Fibroblast of gingiva (primary cell): ENCODE results near the gene FMN1.

Experiments used
- DNase-seq: peaks from one replicate; pipeline ENCODE4 v3.0.0-alpha.2; 2011; ENCODE audit warnings: low read depth

FMN1 gene, protein sequence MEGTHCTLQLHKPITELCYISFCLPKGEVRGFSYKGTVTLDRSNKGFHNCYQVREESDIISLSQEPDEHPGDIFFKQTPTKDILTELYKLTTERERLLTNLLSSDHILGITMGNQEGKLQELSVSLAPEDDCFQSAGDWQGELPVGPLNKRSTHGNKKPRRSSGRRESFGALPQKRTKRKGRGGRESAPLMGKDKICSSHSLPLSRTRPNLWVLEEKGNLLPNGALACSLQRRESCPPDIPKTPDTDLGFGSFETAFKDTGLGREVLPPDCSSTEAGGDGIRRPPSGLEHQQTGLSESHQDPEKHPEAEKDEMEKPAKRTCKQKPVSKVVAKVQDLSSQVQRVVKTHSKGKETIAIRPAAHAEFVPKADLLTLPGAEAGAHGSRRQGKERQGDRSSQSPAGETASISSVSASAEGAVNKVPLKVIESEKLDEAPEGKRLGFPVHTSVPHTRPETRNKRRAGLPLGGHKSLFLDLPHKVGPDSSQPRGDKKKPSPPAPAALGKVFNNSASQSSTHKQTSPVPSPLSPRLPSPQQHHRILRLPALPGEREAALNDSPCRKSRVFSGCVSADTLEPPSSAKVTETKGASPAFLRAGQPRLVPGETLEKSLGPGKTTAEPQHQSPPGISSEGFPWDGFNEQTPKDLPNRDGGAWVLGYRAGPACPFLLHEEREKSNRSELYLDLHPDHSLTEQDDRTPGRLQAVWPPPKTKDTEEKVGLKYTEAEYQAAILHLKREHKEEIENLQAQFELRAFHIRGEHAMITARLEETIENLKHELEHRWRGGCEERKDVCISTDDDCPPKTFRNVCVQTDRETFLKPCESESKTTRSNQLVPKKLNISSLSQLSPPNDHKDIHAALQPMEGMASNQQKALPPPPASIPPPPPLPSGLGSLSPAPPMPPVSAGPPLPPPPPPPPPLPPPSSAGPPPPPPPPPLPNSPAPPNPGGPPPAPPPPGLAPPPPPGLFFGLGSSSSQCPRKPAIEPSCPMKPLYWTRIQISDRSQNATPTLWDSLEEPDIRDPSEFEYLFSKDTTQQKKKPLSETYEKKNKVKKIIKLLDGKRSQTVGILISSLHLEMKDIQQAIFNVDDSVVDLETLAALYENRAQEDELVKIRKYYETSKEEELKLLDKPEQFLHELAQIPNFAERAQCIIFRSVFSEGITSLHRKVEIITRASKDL (N-terminal part only)

DNA sequence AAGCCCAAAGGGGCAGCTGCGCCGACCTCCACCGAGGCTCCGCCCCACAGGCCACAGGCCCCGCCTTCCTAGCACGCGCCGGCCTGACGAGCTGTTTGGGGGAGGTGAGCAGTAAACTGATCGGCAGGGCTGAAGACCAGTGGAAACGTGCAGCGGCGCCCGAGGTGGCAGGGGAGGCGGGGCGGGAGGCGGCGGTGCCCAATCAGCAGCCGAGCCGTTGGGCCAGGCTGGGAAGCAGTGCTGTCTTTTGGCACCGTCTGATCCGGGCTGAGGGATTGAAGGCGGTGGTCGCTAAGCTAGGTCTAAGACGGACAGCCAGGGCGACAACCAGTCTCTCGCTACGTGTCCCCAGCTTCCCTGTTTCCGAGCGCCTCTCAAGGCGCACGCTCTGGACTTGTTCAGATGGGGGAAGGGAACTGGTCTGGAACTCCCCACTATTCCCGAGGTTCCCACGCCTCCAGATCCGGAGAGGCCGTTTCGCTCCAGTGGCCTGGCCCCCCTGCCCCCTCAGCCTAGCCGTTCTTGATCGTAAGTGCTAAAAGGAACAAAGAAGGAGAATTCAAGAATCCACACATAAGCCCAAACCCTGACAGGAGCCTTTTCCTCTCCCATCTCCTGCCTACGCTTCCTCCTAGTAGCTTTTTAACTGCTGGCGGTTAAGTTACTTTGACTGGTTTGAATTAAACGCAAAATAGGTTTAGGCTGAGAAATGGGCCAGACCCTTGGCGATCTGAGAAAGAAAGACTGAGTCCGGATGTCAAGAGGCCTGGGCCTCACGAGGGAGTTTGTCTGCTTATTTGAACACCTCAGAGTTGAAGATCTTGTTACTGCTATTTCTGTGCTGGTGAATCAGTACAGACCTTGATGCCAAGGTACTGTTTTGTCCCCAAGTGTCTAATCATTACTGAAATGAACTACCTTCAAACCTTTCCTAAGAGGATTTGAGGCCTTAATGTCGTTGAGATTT is at the start of gene FMN1:
Gene FMN1, minus strand, starts transcription at position 11 of the 967 bp plus-strand sequence. CDS start 39,800 bp downstream, outside the sequence.
- DNase-seq = peak; percentile 87

DNA sequence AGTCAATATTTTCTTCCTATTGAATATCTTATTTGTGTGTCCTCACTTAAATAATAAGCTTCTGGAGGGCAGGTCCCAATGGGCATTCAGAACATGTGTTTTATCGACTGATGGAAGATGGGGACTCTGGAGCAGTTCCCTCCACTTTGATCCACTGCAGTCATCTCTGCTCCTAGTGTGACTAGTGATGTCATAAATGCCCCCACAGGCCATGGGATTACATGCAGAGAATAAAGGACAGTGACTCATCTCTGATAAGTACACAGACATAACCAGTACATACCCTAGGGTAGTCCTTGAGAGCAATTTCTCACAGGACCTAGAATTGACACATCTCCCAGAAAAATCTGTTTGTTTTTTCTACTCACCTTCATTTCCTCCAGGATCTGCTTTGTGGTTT is 49.4 kb upstream of the FMN1 start:
- DNase-seq = no peak

DNA sequence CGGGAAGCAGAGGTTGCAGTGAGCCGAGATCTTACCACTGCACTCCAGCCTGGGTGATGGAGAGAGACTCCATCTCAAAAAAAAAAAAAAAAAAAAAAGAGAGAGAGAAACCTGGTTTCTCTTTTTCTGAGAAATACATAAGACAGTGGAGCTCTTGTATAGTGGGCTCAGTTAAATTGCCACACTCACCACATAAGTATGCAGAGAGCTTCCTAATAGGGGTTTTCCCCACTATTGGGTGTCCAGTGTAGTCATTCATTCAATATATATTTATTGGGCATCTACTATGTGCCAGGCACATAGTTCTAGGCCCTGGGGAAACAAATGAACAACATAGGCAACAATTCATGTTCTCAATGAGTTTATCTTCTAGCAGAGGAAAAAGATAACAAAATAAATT is 48.9 kb upstream of the FMN1 start:
- no peak for DNase-seq

DNA sequence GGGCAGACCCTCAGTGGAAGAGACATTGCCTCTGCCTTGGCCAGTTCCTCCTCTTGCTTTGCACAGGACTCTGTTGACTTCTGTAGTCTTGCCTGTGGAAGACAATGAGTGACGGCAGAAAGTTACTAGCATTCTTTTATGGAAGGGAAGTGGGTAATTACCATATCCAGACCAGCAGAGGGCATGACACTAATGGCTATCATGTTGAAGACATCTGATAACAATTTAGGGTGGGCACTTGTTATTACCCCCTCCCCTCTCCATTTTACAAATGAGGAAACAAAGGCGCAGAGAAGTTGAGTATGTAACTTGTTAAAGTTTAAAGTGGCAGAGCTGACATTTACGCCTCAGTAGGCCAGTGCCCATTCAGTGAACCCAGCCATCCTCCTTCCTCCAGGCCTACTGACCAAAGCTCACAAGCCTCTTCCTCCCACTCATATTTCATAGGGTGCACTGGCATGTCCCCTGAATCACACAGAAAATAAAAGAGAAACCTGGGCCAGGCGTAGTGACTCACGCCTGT is 48.2 kb upstream of the FMN1 start:
- DNase-seq = peak; percentile 6

DNA sequence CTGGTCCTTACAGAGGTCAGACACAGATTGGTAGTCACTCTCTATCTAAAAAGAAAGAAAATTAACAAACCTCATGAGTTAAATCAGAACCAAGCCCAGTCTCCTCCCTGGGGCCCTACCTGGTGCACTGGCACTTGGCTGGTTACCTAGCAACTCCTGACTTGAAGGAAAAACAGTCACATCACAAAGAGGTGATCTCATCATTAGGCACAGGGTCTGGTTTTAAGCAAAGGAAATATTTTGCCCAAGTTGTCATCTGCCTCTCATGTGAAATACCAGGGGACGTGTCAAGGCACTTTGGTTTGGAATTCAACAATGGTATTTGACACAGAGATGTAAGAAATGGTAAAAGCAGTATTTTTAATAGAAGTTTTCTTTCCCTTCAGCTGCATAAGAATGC is 47.7 kb upstream of the FMN1 start:
- DNase-seq = peak; percentile 8

DNA sequence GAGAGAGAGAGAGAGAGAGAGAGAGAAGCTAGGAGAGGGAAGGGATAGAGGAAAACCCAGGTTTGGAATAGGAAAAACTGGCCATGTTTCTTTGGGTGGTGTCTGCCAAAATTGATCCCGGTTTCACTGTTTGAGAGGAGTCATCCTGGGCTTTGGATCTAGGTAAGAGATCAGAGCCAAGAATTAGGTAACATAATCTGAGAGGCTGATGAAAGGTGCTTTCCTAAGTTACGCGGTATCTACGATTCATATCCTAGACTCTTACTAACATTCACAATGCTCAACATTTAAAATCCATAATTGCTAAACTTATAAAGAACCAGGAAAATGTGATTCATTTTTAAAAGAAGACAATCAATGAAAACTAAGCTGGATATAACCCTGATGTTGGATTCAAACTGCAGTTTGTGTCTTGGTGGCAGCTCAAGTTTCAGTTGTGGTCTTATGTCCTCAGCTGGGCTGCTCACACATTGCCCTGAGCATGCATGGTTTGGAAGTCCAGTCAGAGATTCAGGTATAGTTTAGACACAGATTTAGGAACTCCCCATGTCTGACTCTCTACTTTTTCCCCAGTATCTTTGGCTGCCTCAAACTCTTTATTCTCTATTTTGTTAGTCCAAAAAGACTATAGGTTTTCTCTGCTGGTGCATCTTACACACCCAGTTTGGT is 42.5 kb upstream of the FMN1 start:
- DNase-seq = no peak

DNA sequence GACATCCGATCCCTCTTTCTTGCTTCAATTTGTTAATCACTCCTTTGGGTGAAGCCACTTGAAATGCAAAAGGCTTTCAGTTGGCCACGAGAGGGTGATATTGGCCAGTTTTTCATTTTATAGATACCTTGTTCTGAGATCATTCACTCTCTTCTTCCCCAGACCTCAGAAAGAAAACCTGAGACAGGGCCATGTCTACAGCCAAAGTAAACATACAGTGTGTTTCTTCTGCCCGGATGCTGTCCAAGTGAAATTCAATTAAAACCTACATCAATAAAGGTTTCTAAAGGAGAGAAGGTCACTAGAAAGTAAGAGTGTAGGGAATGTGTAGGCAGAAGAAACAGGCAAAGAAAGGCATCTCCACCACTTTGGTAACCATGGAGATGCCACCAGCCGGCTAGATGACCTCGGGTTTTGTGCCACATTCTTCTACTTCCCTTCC is 39.5 kb upstream of the FMN1 start:
- peak; percentile 17 for DNase-seq

DNA sequence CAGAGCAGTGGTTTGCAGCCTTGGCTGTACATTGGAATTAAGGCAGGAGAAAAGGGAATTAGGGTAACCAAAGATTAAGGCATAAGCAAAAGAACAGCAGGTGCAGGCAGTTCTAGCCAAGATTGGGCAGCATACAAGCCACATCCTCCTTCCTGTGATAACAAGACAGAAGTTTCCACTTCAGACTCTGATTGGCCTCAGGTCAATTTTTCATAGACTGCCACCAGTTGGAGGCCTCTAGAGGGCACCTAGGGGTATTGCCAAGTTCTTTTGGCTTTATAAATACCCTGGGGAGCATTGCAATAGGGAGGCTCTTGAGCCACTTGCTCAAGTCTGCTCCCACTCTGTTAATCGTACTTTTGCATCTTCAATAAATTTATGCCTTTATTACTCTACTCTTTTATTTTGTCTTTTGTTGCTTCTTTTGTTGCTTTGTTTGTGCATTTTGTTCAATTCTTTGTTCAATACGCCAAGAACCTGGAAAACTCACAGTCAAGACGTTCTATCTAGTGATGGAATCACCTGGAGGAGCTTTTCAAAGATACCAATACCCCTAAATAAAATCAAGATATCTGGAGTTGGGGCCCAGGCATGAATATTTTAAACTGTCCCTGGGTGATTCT is 32.2 kb upstream of the FMN1 start:
- peak; percentile 14 for DNase-seq

DNA sequence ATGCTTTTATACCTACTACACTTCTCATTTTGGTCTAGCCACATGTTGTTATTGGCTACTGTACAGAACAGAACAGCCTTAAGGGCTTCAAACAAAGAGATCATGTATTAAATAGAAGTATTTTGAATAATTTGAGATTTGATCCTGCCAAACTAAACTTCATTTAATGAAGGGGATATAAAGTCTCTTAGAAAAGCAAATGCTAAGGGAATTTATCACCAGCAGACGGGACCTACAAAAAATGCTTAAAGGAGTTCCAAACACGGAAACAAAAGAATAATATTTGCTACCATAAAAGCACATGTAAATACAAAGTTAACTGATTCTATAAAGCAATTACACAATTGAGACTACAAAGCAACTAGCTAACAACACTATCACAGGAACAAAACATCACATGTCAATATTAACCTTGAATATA is 23.6 kb upstream of the FMN1 start:
- no peak for DNase-seq

DNA sequence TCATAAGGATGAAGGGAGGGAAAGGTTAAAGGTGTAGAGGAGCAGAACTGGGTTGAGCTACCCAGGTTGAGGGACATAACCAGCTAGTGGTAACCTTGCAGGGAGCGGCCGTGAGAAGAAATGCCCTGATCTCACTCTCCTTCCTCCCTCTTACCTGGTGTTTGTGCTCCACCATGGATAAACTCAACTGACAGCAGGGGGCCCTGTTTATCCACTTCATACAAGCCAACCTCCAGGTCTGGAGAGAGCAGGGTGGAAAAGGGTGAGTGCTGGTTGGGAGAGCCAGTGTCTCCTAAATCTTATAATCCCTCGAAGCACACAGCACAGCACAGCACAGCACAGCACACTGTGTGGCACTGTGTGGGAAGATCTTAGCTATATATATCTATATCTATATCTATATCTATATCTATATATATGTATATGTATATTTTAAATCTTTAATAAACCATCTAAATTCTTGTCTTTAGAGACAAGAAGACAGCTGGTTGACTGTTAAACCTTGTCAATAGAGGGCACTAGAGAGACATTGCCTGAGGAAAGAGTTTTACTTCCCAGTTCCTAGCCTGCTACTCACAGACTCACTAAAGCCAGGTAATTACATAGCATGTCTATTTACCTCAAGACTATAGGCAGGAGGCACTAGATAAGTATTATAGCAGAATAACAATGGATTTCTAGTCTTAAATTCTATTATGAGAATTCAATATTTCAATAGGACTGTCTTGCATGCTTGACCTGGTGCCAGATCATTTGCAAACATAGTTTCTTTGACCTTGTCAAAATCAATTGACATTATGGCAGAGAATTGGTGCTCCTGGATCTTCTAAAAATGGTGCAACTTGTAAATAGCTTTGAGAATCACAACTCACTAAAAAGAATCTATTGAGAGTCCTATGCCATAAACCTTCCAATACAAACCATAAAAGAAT is 21.7 kb upstream of the FMN1 start:
- no peak for DNase-seq

DNA sequence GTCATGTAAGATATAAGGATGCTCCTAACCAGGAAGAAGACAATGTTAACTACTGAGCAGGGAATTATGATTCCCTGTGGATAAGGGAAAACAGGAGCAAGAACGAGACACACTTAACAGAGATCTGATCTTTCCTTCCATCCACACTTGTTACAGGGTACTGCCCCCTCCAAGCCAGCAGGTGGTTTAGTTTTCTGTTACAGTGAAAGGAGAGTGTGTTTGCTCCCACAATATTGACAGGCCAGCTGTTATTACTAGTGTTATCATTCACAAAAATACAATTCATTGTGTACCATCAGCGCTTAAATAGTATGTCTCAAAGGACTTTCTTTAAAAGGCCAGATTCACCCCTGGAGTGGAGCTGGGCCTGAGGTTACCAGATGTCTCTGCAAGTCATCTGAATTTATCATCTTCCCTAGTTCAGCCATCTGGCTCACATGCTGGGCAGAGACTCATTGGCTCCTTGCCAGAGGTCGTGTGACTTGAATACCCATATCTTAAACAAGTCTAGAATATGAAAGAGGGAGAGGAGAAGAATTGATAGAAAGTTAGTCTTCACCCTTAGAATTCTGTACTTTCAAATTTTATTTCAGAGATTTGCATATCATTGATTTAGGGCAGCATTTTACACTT is 16.8 kb upstream of the FMN1 start:
- DNase-seq = no peak

DNA sequence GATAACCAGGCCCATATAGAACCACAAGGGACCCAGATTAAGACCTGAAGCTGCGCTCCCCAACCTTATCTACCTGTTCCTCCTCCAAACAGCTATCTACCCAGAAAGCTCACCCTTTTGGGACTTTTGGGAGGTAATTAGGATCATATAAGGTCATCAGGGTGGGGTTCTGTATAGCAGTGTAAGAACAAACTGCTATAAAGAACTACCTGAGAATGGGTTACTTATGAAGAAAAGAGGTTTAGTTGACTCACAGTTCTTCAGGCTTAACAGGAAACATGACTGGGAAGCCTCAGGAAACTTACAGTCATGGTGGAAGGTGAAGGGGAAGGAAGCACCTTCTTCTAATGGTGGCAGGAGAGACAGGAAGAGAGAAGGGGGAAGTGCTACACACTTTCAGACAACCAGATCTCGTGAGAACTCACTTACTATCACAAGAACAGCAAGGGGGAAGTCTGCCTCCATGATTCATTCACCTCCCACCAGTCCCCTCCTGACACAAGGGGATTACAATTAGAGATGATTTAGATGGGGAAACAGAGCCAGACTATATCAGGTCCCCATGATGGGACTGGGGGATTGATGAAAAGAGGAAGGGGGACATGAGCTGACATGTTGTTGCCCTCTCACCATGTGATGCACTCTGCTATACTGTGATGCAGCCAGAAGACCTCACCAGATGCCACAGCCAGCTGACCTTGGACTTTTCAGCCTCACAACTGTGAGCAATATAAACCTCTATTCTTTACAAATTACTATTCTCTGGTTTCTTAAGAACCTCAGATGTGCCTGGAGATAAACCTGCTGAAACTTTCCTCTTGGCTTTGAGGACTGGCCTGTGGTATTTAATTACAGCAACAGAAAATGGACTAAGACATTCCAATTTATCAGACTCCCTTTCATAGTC is 15.3 kb upstream of the FMN1 start:
- no peak for DNase-seq

DNA sequence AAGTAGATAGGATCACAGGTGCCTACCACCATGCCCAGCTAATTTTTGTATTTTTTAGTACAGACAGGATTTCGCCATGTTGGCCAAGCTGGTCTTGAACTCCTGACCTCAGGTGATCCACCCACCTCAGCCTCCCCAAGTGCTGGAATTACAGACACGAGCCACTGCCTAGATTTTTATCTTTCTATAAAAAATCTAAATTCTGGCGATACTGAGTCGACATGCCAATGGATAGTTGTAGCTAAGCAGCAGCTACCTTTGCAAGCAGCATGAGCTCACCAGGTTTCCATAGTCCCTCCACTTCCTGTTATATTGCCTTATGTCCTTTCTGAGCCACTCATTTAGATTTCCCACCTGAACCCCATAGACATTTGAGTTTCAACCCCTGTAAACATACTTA is 13.1 kb upstream of the FMN1 start:
- DNase-seq = no peak

DNA sequence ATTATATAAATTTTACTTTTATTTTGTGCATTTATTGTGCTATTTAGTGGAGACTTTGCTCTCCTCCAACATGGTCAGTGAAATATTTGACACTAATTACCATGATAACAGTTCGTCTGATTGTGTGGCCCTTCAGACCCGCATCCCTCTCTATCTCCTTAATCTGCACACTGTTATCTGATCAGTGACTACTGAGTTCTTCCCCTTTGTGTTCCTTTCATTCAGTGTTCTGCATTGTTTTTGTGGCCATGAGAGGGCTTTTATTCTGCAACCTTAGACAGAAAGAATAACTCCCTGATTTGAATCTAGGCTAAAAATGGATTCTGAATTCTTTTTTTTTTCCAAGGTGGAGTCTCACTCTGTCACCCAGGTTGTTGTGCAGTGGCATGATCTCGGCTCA is 11.9 kb upstream of the FMN1 start:
- no peak for DNase-seq

DNA sequence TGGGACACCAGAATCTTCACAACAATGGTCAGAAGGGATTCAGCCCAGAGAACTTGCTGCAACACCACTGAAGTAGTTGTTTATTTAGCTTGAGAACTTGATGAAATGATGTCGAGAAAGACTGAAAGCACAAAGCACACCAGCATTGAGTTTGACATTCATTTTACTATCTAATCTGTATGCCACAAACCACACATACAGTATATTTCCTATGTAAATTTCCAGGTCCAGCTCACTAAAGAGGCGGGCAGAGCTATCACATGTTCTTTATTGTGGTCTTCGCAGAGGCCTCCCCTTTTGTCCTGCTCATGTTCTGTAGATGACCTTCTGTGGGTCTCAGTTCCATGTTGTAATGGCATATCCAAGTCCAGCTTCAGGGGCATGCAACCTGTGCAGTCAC is 10.4 kb upstream of the FMN1 start:
- no peak for DNase-seq

DNA sequence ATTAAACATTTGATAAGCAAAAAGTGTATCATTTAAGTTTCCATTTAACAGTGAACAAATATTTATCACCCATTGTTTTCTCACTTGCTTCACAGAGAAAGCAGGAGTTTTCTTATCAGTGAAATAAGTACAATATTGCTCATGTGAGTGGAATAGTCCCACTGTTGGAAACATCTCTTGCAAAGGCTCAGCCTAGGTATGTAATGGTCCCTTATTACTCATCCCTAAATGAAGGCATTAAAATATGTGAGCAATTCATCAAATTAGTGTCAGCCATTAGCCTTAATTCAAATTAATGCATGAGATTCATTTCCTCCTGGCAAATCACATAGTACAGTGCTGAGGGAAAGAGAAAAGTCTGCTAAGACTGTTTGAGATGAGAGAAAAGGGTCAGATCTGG is 9.6 kb upstream of the FMN1 start:
- DNase-seq = no peak

DNA sequence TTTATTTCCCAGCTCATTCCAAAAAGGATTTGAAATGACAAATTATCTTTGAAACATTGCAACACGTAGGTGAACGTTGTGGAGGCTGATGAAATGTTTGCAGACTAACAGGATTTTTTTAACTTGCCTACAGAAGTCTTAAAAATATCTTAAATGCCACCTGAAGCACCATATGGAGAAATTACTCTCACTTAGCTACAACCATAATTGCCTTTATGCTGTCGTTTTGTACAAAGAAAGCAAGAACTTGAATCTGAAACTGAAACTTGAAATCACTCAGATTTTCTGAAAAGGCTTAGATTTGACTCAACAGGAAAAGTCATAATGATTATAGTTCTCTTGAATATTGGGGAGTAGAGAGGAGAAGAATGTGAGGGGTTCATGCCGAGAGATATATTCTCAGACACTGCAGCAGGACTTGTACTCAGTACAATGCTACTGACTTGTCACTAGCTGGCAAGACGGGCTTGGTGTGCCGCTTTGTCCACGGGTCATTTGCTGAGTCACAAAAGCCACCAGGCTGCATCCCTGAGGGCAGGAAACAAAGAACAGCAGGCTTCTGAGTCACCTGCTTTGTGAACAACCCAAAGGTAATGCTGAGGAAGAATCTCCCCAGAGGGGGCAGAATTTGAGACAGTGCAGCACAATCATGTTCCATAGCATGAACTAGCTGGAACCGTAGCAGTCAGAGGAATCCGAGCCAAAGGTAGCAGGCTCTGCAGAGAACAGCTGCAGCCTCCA is 7.1 kb upstream of the FMN1 start:
- DNase-seq = no peak
